ENCODE data around the gene BSN.

DNA sequence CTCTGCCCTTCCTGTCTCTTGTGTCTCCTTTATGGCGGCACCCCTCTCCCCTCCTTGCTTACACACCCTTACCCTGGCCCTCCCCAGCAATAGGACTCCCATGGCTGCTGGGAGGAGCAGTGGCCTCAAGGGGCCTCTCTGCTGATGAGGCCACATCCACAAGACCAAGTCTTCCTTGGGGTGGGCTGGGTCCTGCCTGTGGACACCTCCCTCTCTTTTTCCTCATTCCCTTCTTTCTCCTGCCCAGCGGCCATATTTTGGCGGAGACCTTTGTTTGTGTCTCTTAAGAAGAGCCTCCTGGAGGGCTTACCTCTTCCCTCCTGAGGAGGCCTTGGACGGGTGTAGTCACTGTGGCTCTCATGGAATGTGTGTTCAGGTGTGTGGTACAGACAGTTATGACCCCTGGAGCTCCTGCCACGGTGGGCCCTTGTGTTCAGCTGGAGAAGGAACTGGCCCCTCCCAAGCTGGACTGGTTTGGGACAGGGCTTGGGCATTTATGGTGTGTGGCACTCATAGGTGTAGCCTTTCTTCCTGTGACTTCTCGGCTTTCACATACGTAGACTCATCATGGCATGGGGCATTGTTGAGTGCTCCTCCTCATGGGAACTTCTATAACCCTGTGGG lies 63.2 kb downstream of the BSN start:
- TF ChIP-seq, protein P1, sequence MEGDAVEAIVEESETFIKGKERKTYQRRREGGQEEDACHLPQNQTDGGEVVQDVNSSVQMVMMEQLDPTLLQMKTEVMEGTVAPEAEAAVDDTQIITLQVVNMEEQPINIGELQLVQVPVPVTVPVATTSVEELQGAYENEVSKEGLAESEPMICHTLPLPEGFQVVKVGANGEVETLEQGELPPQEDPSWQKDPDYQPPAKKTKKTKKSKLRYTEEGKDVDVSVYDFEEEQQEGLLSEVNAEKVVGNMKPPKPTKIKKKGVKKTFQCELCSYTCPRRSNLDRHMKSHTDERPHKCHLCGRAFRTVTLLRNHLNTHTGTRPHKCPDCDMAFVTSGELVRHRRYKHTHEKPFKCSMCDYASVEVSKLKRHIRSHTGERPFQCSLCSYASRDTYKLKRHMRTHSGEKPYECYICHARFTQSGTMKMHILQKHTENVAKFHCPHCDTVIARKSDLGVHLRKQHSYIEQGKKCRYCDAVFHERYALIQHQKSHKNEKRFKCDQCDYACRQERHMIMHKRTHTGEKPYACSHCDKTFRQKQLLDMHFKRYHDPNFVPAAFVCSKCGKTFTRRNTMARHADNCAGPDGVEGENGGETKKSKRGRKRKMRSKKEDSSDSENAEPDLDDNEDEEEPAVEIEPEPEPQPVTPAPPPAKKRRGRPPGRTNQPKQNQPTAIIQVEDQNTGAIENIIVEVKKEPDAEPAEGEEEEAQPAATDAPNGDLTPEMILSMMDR (IDR thresholded peaks at IDR 0.05): no peak
- no peak for TF ChIP-seq POLR2A (IDR thresholded peaks at IDR 0.05)

All from heart left ventricle (tissue), 13 donors.